CD4-positive, alpha-beta memory T cell (primary cell): ENCODE results near the gene SUGT1. TPM values are rescaled to one million over a fixed set of nuclear protein-coding genes. Genes with fewer than 3 reads are reported as not detected.
A peak's percentile ranks its signal among the peaks of the same experiment; 100 is the strongest.

Experiments
- CTCF ChIA-PET: fragments of 350-600 bp; sonication (Branson Sonifier 250); formaldehyde crosslinking; loops from one replicate; lab custom pipeline; 2021; ENCODE audit warnings: inconsistent platforms; ENCODE audit not compliant: partially characterized antibody; lab: Charles Lee
- POLR2A ChIA-PET: fragments of 350-600 bp; sonication (Branson Sonifier 250); formaldehyde crosslinking; loops from one replicate; lab custom pipeline; 2021; ENCODE audit not compliant: partially characterized antibody; lab: Charles Lee
- DNase-seq, 5 donors: peaks; one replicate each; pipeline versions ENCODE4 v3.0.0 to v3.0.0-alpha.2; 2020 to 2022; ENCODE audit warnings: mixed read lengths in 1 of 5
- H3K27ac ChIP-seq: one replicate; pipeline ENCODE4 v1.7.0; 2013; ENCODE audit warnings: low read depth, low read length
- H3K27me3 ChIP-seq: 2 replicates; pipeline ENCODE4 v1.7.0; 2013; ENCODE audit warnings: mild to moderate bottlenecking, low read length, moderate library complexity; ENCODE audit not compliant: insufficient read depth
- H3K36me3 ChIP-seq: 2 replicates; pipeline ENCODE4 v1.7.0; 2013; ENCODE audit warnings: mild to moderate bottlenecking, low read length, moderate library complexity; ENCODE audit not compliant: insufficient read depth
- H3K4me1 ChIP-seq: 2 replicates; pipeline ENCODE4 v1.7.0; 2013; ENCODE audit warnings: mild to moderate bottlenecking, low read length, moderate library complexity; ENCODE audit not compliant: insufficient read depth
- H3K4me3 ChIP-seq, 2 donors: one replicate each; pipeline ENCODE4 v1.7.0; 2013; ENCODE audit warnings: low read length in 2 of 2, mild to moderate bottlenecking in 1 of 2
- H3K9me3 ChIP-seq, 2 donors: one replicate each; pipeline ENCODE4 v1.7.0; 2013; ENCODE audit warnings: low read length in 2 of 2, control low read depth in 1 of 2; ENCODE audit not compliant: control insufficient read depth in 1 of 2
- H3K27ac Mint-ChIP-seq, 7 donors: one replicate each; pipeline ENCODE4 v1.8.0; 2020 to 2021; ENCODE audit warnings: mixed read lengths in 7 of 7, mild to moderate bottlenecking in 6 of 7, inconsistent platforms in 3 of 7, moderate library complexity in 3 of 7
- H3K27me3 Mint-ChIP-seq, 2 donors: one replicate each; pipeline ENCODE4 v1.8.0; 2020 to 2021; ENCODE audit warnings: mixed read lengths in 2 of 2
- H3K36me3 Mint-ChIP-seq, 2 donors: one replicate each; pipeline ENCODE4 v1.8.0; 2020 to 2021; ENCODE audit warnings: mixed read lengths in 2 of 2, inconsistent platforms in 1 of 2, mild to moderate bottlenecking in 1 of 2
- H3K4me1 Mint-ChIP-seq, 4 donors: one replicate each; pipeline ENCODE4 v1.8.0; 2020 to 2021; ENCODE audit warnings: mixed read lengths in 4 of 4, mild to moderate bottlenecking in 1 of 4
- H3K4me3 Mint-ChIP-seq, 8 donors: one replicate each; pipeline ENCODE4 v1.8.0; 2020 to 2021; ENCODE audit warnings: mixed read lengths in 8 of 8, mild to moderate bottlenecking in 7 of 8, moderate library complexity in 6 of 8, inconsistent platforms in 3 of 8
- H3K9me3 Mint-ChIP-seq, 8 donors: one replicate each; pipeline ENCODE4 v1.8.0; 2020 to 2021; ENCODE audit warnings: mixed read lengths in 8 of 8, mild to moderate bottlenecking in 5 of 8, inconsistent platforms in 3 of 8, moderate library complexity in 1 of 8
- intact Hi-C: fragments of 100-400 bp; cut with micrococcal nuclease; formaldehyde crosslinking; loops from one replicate; pipeline ENCODE4 v1.15.1; 2023
- polyA plus RNA-seq, 2 donors: library from polyadenylated mRNA; unstranded; fragments of 300-500 nt; fragmentation: Illumina TruSeq; gene quantifications; one replicate each; pipeline ENCODE4 v1.2.3, GENCODE V29; 2021
- total RNA-seq, 2 experiments: library from RNA; stranded (reverse); gene quantifications; one replicate each; pipeline ENCODE4 v1.2.3, GENCODE V29; 2021

The SUGT1 gene
- total and polyA plus RNA-seq, 4 experiments from 2014 or later: 40.4 to 51.0 (median 45.1) TPM

DNA sequence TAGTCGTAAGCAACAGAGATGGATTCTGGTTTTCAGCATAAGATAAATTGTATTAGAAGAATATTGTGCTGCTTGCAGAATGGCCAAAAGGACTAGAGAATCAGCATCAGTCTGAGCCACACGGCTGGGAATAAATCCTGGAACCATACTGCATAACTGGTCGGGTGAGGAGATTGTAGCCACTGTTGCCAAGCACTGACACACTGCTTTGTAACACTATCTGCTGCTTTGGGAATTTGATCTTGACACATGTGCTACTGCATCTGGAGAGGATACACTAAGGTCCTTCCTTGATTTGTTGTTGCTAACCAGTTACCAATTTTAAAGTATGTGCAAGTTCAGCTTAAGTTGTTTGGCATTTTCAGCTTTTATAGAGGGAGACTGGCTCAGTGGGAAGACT, 8.5 kb upstream of the SUGT1 start:
- Histone ChIP-seq H3K27me3 (no peaks in the 10 kb centered on the region), H3K27ac (no peak overlapping the region), H3K4me1 (no peaks in the 10 kb centered on the region), H3K36me3 (peaks cover 6% of the 10 kb centered on the region), H3K4me3 (no peak overlapping the region), H3K9me3 (no peaks in the 10 kb centered on the region)
- H3K27me3 Mint-ChIP-seq: no peaks in the 10 kb centered on the region
- intact Hi-C loops: no loop called here
- peaks cover 42 to 44% of the 10 kb centered on the region in 2 donors for H3K36me3 Mint-ChIP-seq
- CTCF ChIA-PET: interaction anchor here (0.8 kb wide), 1 partner anchor 193 kb away, joined by 3 read pairs; no protein-coding TSS in a partner anchor
- no peak overlapping the region for H3K4me3 Mint-ChIP-seq
- H3K27ac Mint-ChIP-seq: peak overlapping the region in 3 of 7 donors; percentile 3 to 48 (median 18)
- H3K4me1 Mint-ChIP-seq: peaks cover 0 to 6% (median 1%) of the 10 kb centered on the region in 4 donors
- POLR2A ChIA-PET: interaction anchor here (0.9 kb wide), 1 partner anchor 27 kb away, joined by 5 read pairs; no protein-coding TSS in a partner anchor
- no peak for DNase-seq
- H3K9me3 Mint-ChIP-seq: no peaks in the 10 kb centered on the region

DNA sequence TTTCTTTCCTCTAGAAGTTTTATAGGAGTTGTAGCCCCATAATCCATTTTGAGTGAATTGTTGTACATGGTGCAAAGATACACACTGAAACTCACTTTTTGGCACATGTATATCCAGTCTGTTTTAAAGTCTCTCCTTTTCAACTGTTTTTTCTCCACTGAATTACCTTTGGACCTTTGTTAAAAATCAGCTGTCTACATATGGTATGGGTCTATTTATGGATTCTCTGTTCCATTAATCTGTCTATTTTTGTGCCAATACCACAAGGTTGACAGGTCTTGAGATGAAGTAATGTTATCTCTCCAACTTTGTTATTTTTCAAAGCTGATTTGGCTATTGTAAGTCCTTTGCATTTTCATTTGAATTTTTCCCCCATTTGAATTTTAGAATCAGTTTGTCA, 5.7 kb upstream of the SUGT1 start:
- intact Hi-C loops: no loop called here
- ChIA-PET CTCF (no interaction called here), POLR2A (no interaction called here)
- Histone ChIP-seq H3K36me3 (no peaks in the 10 kb centered on the region), H3K4me1 (peaks cover 16% of the 10 kb centered on the region), H3K4me3 (no peak overlapping the region), H3K27ac (no peak overlapping the region), H3K27me3 (no peaks in the 10 kb centered on the region), H3K9me3 (no peaks in the 10 kb centered on the region)
- Mint-ChIP-seq H3K4me1 (peaks cover 6 to 14% (median 13%) of the 10 kb centered on the region in 4 donors), H3K27me3 (no peaks in the 10 kb centered on the region), H3K9me3 (peaks cover 0 to 2% (median 0%) of the 10 kb centered on the region in 8 donors), H3K36me3 (peaks cover 27 to 29% of the 10 kb centered on the region in 2 donors), H3K4me3 (no peak overlapping the region), H3K27ac (peak overlapping the region in 2 of 7 donors; percentile 12 to 22)
- no peak for DNase-seq

DNA sequence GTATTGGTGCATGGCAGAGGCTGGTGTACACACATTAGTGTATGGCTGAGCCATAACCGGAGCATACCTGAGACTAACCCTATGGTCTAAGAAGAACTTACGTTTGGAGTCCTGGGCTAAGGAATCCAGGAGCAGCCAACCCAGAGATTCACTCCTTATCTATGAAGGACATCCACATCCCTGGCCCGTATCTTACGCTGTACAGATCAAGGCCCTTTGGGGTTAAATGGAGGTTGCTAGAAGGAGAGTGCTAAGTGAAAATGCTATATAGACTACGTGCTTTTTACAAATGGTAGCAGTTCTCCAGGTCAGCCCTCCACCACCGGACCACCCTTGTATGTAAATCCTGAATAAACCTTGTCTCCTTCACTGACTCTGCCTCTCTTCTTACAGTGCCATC, 1.9 kb upstream of the SUGT1 start:
- DNase-seq: no peak
- Mint-ChIP-seq H3K4me1 (peaks cover 8 to 16% (median 13%) of the 10 kb centered on the region in 4 donors), H3K4me3 (peak overlapping the region in 2 of 8 donors; percentile 32 to 71), H3K9me3 (peaks cover 0 to 2% (median 0%) of the 10 kb centered on the region in 8 donors), H3K27me3 (no peaks in the 10 kb centered on the region), H3K27ac (peak overlapping the region in 4 of 7 donors; percentile 7 to 78 (median 44)), H3K36me3 (peaks cover 8 to 9% of the 10 kb centered on the region in 2 donors)
- CTCF ChIA-PET: no interaction called here
- H3K4me1 ChIP-seq: peaks cover 39% of the 10 kb centered on the region
- no peaks in the 10 kb centered on the region for H3K27me3 ChIP-seq
- intact Hi-C loops: no loop called here
- no peaks in the 10 kb centered on the region for H3K36me3 ChIP-seq
- no peak overlapping the region for H3K27ac ChIP-seq
- H3K9me3 ChIP-seq: no peaks in the 10 kb centered on the region
- POLR2A ChIA-PET: no interaction called here
- H3K4me3 ChIP-seq: no peak overlapping the region

DNA sequence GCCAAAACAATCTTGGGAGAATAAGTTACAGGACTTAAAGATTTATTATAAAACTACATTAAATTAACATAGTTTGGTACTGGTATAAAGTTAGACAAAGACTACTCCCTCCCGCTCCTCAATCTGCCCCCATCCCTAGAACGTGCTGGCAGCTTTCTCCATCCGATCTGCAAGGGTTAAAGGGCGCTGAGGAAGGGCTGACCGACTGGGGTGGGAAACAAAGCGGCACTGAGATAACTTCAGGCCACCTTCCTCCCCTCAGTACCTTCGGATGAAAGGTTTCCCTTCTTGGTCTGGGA, 790 bp upstream of the SUGT1 start:
- no peak for DNase-seq
- Mint-ChIP-seq H3K9me3 (peaks cover 0 to 2% (median 0%) of the 10 kb centered on the region in 8 donors), H3K4me1 (peaks cover 8 to 16% (median 13%) of the 10 kb centered on the region in 4 donors), H3K27ac (no peak overlapping the region), H3K4me3 (no peak overlapping the region), H3K27me3 (no peaks in the 10 kb centered on the region), H3K36me3 (peaks cover 8 to 9% of the 10 kb centered on the region in 2 donors)
- Histone ChIP-seq H3K27me3 (no peaks in the 10 kb centered on the region), H3K27ac (peak overlapping the region; percentile 96), H3K9me3 (no peaks in the 10 kb centered on the region), H3K4me1 (peaks cover 46% of the 10 kb centered on the region), H3K4me3 (peak overlapping the region; percentile 61 to 94), H3K36me3 (no peaks in the 10 kb centered on the region)
- ChIA-PET CTCF (interaction anchor here (2.0 to 3.6 kb wide), 4 partner anchors 13 to 201 kb away, joined by 6 to 54 read pairs (median 20); partner anchors contain the start of gene VPS36), POLR2A (interaction anchor here (0.7 to 3.8 kb wide), 13 partner anchors 10 to 639 kb away, joined by 3 to 158 read pairs (median 7); partner anchors contain the start of genes ALG11, HNRNPA1L2 and VPS36)
- intact Hi-C loops: loop anchor here (1.0 to 2.0 kb wide), 7 partner anchors 35 to 1199 kb away; partner anchors contain the start of genes ALG11, CKAP2, DHRS12 and INTS6

DNA sequence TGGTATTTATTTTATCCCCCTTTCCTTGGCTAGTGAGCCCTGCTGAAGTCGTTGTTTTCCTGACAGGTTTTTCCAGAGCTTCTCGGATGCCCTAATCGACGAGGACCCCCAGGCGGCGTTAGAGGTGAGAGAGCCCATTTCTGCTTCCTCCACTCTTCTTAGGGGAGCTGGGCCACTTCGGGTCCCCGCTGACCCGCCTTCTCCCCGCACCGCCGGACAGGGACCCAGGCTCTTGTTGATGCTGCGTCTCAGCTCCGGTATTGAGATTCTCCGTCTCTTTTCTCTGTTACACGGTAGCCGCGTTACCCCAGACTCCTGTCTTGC, 306 bp downstream of the SUGT1 start:
- intact Hi-C loops: loop anchor here (1.0 to 2.0 kb wide), 7 partner anchors 36 to 1200 kb away; partner anchors contain the start of genes ALG11, CKAP2, DHRS12 and INTS6
- ChIA-PET POLR2A (interaction anchor here (0.6 to 3.8 kb wide), 17 partner anchors 11 to 1199 kb away, joined by 3 to 158 read pairs (median 5); partner anchors contain the start of genes ALG11, CKAP2, INTS6 and VPS36), CTCF (interaction anchor here (0.9 to 3.6 kb wide), 10 partner anchors 9 to 1199 kb away, joined by 3 to 54 read pairs (median 6); partner anchors contain the start of gene VPS36)
- Mint-ChIP-seq H3K27ac (no peak overlapping the region), H3K27me3 (no peaks in the 10 kb centered on the region), H3K36me3 (peaks cover 8 to 10% of the 10 kb centered on the region in 2 donors), H3K9me3 (peaks cover 0 to 2% (median 0%) of the 10 kb centered on the region in 8 donors), H3K4me3 (no peak overlapping the region), H3K4me1 (peaks cover 8 to 16% (median 13%) of the 10 kb centered on the region in 4 donors)
- no peaks in the 10 kb centered on the region for H3K36me3 ChIP-seq
- H3K27me3 ChIP-seq: no peaks in the 10 kb centered on the region
- peak overlapping the region; percentile 61 to 94 for H3K4me3 ChIP-seq
- peaks cover 46% of the 10 kb centered on the region for H3K4me1 ChIP-seq
- peak overlapping the region; percentile 96 for H3K27ac ChIP-seq
- no peaks in the 10 kb centered on the region for H3K9me3 ChIP-seq
- DNase-seq: no peak

DNA sequence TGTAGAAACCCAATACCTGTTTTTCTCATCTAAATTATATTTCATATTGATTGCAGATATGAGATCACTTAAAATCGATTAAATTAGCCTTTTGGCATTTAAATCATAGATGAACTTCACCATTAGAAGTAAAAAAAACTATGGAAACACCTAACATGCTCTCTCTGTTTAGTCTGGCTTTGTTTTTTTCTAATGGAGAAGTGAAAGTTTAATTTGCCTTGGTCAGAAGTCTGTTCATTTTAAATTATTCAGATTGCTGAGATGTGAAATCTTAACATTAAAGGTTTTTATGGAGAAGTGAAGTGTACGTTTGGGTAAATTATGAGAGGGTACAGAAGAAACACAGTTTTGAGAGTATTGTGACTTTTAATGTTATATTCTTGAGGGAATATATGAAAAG, 6.7 kb downstream of the SUGT1 start:
- Histone ChIP-seq H3K36me3 (peaks cover 16% of the 10 kb centered on the region), H3K4me3 (no peak overlapping the region), H3K27me3 (no peaks in the 10 kb centered on the region), H3K4me1 (peaks cover 18% of the 10 kb centered on the region), H3K9me3 (no peaks in the 10 kb centered on the region), H3K27ac (no peak overlapping the region)
- intact Hi-C loops: no loop called here
- ChIA-PET POLR2A (no interaction called here), CTCF (no interaction called here)
- H3K27ac Mint-ChIP-seq: peak overlapping the region in 2 of 7 donors; percentile 4 to 65
- H3K4me1 Mint-ChIP-seq: peaks cover 0 to 7% (median 3%) of the 10 kb centered on the region in 4 donors
- H3K27me3 Mint-ChIP-seq: no peaks in the 10 kb centered on the region
- no peak overlapping the region for H3K4me3 Mint-ChIP-seq
- no peaks in the 10 kb centered on the region for H3K9me3 Mint-ChIP-seq
- no peak for DNase-seq
- H3K36me3 Mint-ChIP-seq: peaks cover 25 to 40% of the 10 kb centered on the region in 2 donors

DNA sequence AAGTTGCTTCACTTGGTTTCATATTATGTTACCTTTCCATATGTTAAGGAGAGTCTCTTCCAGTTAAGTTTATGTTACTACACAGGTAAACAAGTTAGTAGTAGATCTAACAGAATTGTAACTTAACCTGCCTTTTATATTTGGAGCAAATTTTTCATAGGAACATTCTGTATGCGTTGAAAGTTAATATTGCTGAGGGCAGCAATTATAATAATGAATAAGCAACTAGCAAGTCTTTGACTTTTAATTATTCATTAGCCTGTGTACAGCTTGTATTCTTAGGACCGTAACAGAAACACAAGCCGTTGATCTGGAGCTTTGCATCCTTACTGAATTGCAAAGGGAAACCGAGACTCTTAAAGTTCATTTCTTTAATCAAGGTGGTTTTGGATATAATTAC, 11.6 kb downstream of the SUGT1 start:
- H3K4me3 ChIP-seq: no peak overlapping the region
- H3K4me3 Mint-ChIP-seq: no peak overlapping the region
- peaks cover 4 to 6% (median 5%) of the 10 kb centered on the region in 4 donors for H3K4me1 Mint-ChIP-seq
- no peaks in the 10 kb centered on the region for H3K27me3 ChIP-seq
- no peaks in the 10 kb centered on the region for H3K27me3 Mint-ChIP-seq
- no peaks in the 10 kb centered on the region for H3K9me3 ChIP-seq
- intact Hi-C loops: loop anchor here (2.0 kb wide), 1 partner anchor 305 kb away; no protein-coding TSS in a partner anchor
- no peak overlapping the region for H3K27ac ChIP-seq
- peak overlapping the region in 1 of 7 donors; percentile 28 for H3K27ac Mint-ChIP-seq
- peaks cover 44% of the 10 kb centered on the region for H3K36me3 ChIP-seq
- POLR2A ChIA-PET: interaction anchor here (4.7 kb wide), 1 partner anchor 12 kb away, joined by 26 read pairs; the partner anchor contains the start of gene SUGT1
- H3K9me3 Mint-ChIP-seq: no peaks in the 10 kb centered on the region
- CTCF ChIA-PET: interaction anchor here (0.5 to 2.5 kb wide), 6 partner anchors 11 to 299 kb away, joined by 3 to 25 read pairs (median 4); partner anchors contain the start of gene SUGT1
- H3K36me3 Mint-ChIP-seq: peaks cover 41 to 76% of the 10 kb centered on the region in 2 donors
- no peak for DNase-seq
- no peaks in the 10 kb centered on the region for H3K4me1 ChIP-seq
